ENCODE data around the gene ADAMTSL5. TPM values are rescaled to one million over a fixed set of nuclear protein-coding genes. Genes with fewer than 3 reads are reported as not detected.
"Not testable (repeated sequence)": the region's sequence is repeated elsewhere in the genome, so short reads cannot be mapped to it uniquely, and the experiment has no call there.

The ADAMTSL5 gene
- total and polyA plus RNA-seq, 4 donors, result 0.09 to 1.8 (median 1.1) TPM

GRCh38 chr19:1478934-1479707 is 33.7 kb downstream of the ADAMTSL5 start, which contains the start of gene C19orf25:
C19orf25 (minus strand) TSS chr19:1479215; CDS start chr19:1478903, 312 bp downstream.
- Histone ChIP-seq H3K27ac (ENCODE audit: low read depth in 1 of 2, low read length in 2 of 2) (peak within 1 kb of the TSS; percentile 70 to 72), H3K9me3 (ENCODE audit: control insufficient read depth in 4 of 4, low read length in 3 of 4) (no peaks in the 10 kb centered on the region), H3K9ac (ENCODE audit: low read depth in 1 of 2, low read length in 2 of 2) (peak within 1 kb of the TSS; percentile 11 to 68), H3K4me1 (ENCODE audit: control insufficient read depth in 4 of 4, insufficient read depth in 4 of 4, low read length in 3 of 4) (peaks cover 2 to 17% (median 8%) of the 10 kb centered on the region in 4 donors), H3K36me3 (ENCODE audit: control insufficient read depth in 4 of 4, insufficient read depth in 3 of 4, low read depth in 1 of 4, low read length in 3 of 4) (peaks cover 0 to 6% (median 0%) of the 10 kb centered on the region in 4 donors), H3K27me3 (ENCODE audit: control insufficient read depth in 4 of 4, insufficient read depth in 4 of 4, low read length in 3 of 4) (no peaks in the 10 kb centered on the region), H3K4me3 (ENCODE audit: low read depth in 1 of 3, low read length in 3 of 3) (peak within 1 kb of the TSS; percentile 74 to 97 (median 90))
- TF ChIP-seq NR2F2 (IDR thresholded peaks at IDR 0.05), result no peak
- TF ChIP-seq GABPA (IDR thresholded peaks at IDR 0.05 in 1 of 2, conservative IDR thresholded peaks at IDR 0.05 in 1 of 2), result peak; percentile 80 to 96
- TF ChIP-seq, protein P1, sequence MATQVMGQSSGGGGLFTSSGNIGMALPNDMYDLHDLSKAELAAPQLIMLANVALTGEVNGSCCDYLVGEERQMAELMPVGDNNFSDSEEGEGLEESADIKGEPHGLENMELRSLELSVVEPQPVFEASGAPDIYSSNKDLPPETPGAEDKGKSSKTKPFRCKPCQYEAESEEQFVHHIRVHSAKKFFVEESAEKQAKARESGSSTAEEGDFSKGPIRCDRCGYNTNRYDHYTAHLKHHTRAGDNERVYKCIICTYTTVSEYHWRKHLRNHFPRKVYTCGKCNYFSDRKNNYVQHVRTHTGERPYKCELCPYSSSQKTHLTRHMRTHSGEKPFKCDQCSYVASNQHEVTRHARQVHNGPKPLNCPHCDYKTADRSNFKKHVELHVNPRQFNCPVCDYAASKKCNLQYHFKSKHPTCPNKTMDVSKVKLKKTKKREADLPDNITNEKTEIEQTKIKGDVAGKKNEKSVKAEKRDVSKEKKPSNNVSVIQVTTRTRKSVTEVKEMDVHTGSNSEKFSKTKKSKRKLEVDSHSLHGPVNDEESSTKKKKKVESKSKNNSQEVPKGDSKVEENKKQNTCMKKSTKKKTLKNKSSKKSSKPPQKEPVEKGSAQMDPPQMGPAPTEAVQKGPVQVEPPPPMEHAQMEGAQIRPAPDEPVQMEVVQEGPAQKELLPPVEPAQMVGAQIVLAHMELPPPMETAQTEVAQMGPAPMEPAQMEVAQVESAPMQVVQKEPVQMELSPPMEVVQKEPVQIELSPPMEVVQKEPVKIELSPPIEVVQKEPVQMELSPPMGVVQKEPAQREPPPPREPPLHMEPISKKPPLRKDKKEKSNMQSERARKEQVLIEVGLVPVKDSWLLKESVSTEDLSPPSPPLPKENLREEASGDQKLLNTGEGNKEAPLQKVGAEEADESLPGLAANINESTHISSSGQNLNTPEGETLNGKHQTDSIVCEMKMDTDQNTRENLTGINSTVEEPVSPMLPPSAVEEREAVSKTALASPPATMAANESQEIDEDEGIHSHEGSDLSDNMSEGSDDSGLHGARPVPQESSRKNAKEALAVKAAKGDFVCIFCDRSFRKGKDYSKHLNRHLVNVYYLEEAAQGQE (IDR thresholded peaks at IDR 0.05), result peak; percentile 59
- TF ChIP-seq RAD21 (IDR thresholded peaks at IDR 0.05), result no peak
- TF ChIP-seq, protein P2, sequence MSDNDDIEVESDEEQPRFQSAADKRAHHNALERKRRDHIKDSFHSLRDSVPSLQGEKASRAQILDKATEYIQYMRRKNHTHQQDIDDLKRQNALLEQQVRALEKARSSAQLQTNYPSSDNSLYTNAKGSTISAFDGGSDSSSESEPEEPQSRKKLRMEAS (IDR thresholded peaks at IDR 0.05), result peak; percentile 94
- no peak for TF ChIP-seq HNF4G (IDR thresholded peaks at IDR 0.05)
- TF ChIP-seq ATF3 (IDR thresholded peaks at IDR 0.05), result no peak
- TF ChIP-seq YY1 (IDR thresholded peaks at IDR 0.05), result peak; percentile 44
- TF ChIP-seq SP1 (IDR thresholded peaks at IDR 0.05), result peak; percentile 59
- peak; percentile 10 to 14 for TF ChIP-seq RXRA (IDR thresholded peaks at IDR 0.05)
- TF ChIP-seq TAF1 (conservative IDR thresholded peaks at IDR 0.05), result no peak
- no peak for TF ChIP-seq CTCF (IDR thresholded peaks at IDR 0.05; ENCODE audit: low read depth, low read length, missing input control)
- no peak for TF ChIP-seq JUND (IDR thresholded peaks at IDR 0.05)
- no peak for TF ChIP-seq FOXA2 (IDR thresholded peaks at IDR 0.05)
- peak in 1 of 2 donors; percentile 43 for TF ChIP-seq EGR1 (IDR thresholded peaks at IDR 0.05; ENCODE audit: low read depth in 2 of 2)
- TF ChIP-seq HNF4A (conservative IDR thresholded peaks at IDR 0.05), result no peak
- DNase-seq (ENCODE audit: low spot score), result peak; percentile 94
- WGBS, result under 1% methylated on average over 71 of the region's 71 CpGs

DNA sequence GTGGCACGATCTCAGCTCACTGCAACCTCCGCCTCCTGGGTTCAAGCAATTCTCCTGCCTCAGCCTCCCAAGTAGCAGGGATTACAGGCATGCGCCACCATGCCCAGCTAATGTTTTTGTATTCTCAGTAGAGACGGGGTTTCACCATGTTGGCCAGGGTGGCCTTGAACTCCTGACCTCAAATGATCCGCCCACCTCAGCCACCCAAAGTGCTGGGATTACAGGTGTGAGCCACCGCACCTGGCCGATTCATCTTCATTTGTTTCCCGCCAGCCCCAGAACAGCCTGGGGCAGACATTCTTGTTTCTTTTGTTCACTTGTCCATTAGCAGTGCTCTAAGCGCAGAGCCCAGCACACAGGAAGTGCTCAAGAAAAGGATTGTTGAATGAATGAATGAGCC is 35.8 kb downstream of the ADAMTSL5 start:
- H3K9me3 ChIP-seq (ENCODE audit: control insufficient read depth in 4 of 4, low read length in 3 of 4); H3K4me3 ChIP-seq (ENCODE audit: low read depth in 1 of 3, low read length in 3 of 3); H3K9ac ChIP-seq (ENCODE audit: low read depth in 1 of 2, low read length in 2 of 2); H3K27me3 ChIP-seq (ENCODE audit: control insufficient read depth in 4 of 4, insufficient read depth in 4 of 4, low read length in 3 of 4); H3K36me3 ChIP-seq (ENCODE audit: control insufficient read depth in 4 of 4, insufficient read depth in 3 of 4, low read depth in 1 of 4, low read length in 3 of 4); H3K27ac ChIP-seq (ENCODE audit: low read depth in 1 of 2, low read length in 2 of 2); DNase-seq (ENCODE audit: low spot score): not testable (repeated sequence)
- H3K4me1 ChIP-seq (ENCODE audit: control insufficient read depth in 4 of 4, insufficient read depth in 4 of 4, low read length in 3 of 4), result peaks cover 2 to 17% (median 12%) of the 10 kb centered on the region in 4 donors
- 89% methylated on average over 9 of the region's 9 CpGs for WGBS

Measured in liver (tissue), 9 donors.